ENCODE measurements around the gene GRHL1. TPM values are rescaled to one million over a fixed set of nuclear protein-coding genes. Genes with fewer than 3 reads are reported as not detected.

Gene GRHL1
- total and polyA plus RNA-seq, 2 of the 8 experiments (the other 6 are each of a cell fraction or from before 2014, with no cell fraction given) = 1.3 to 3.6 TPM

- TF ChIP-seq CHD2 (IDR thresholded peaks at IDR 0.05; ENCODE audit: low read length) = no peak
- no peak for TF ChIP-seq SIRT6 (IDR thresholded peaks at IDR 0.05; ENCODE audit: low read length)
- no peak for TF ChIP-seq JUND (IDR thresholded peaks at IDR 0.05; ENCODE audit: low read length)
- TF ChIP-seq, protein P1, sequence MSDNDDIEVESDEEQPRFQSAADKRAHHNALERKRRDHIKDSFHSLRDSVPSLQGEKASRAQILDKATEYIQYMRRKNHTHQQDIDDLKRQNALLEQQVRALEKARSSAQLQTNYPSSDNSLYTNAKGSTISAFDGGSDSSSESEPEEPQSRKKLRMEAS (IDR thresholded peaks at IDR 0.05) = peak; percentile 96
- TF ChIP-seq POLR2A (IDR thresholded peaks at IDR 0.05; ENCODE audit: control extremely low read depth in 1 of 2, low read depth in 2 of 2, low read length in 2 of 2) = peak in 1 of 2 experiments; percentile 28; a peak in 1 of 3 replicates
- no peak for TF ChIP-seq NRF1 (IDR thresholded peaks at IDR 0.05; ENCODE audit: low read depth, low read length)
Measured at GRCh38 chr2:10043256-10043905, 91.9 kb downstream of the GRHL1 start, which contains the start of gene KLF11 (continued).

Data from H1 (cell line).